Measurements from ENCODE around the gene TBCB.
"Not testable (repeated sequence)": the region's sequence is repeated elsewhere in the genome, so short reads cannot be mapped to it uniquely, and the experiment has no call there.

TBCB gene

GRCh38 chr19:36139473-36140303 is 24.4 kb downstream of the TBCB start, which contains the start of gene CAPNS1:
TSS of gene CAPNS1 (plus strand) at chr19:36140066. CDS start at chr19:36141012, 946 bp downstream.
- DNase-seq, result peak; percentile 90

- peak; percentile 48 for DNase-seq
Measured at GRCh38 chr19:36140304-36141038, 25.2 kb downstream of the TBCB start.

- DNase-seq, result peak; percentile 88
Measured at GRCh38 chr19:36141039-36141927, 26.0 kb downstream of the TBCB start.

DNA sequence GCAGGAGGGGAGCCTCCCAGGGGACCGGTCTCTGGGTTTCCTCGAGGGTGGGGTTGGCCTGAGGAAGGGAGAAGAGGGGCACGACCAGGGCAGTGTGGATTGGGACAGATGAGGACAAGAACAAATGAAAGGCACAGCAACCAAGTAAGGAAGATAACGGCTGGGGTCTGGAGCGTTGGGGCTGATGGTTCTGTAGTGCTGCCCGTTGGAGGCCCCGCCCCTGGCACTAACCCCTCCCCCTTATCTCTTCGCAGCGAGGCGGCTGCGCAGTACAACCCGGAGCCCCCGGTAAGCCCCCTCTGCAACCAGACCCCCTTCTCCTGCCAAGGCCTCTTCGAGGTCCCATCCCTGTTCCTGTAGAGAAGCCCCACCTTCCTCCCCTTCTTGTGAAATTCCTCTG is 26.8 kb downstream of the TBCB start:
- DNase-seq, result no peak

DNA sequence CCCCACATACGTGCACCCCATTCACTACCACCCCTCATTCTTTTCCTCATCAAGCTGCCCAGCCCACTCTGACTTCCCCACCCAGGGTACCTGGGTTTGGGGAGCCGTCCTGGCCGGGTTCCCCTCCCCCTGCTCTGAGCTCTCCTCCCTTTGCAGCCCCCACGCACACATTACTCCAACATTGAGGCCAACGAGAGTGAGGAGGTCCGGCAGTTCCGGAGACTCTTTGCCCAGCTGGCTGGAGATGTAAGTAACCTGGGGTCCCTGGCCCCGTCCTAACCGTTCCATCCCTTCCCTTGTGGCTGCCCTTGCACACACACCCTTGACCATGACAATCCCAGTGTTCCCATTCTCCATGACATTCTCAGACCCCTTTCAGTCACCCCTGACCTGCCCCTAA is 27.2 kb downstream of the TBCB start:
- DNase-seq, result no peak

- no peak for DNase-seq
Measured at GRCh38 chr19:36144624-36145023, 29.4 kb downstream of the TBCB start.

GRCh38 chr19:36149673-36150406 is 34.6 kb downstream of the TBCB start:
- no peak for DNase-seq

GRCh38 chr19:36150586-36150985 is 35.3 kb downstream of the TBCB start:
- DNase-seq, result no peak

- no peak for DNase-seq
Measured at GRCh38 chr19:36151144-36152018, 36.1 kb downstream of the TBCB start.

GRCh38 chr19:36152019-36152351 is 36.7 kb downstream of the TBCB start:
- no peak for DNase-seq

DNA sequence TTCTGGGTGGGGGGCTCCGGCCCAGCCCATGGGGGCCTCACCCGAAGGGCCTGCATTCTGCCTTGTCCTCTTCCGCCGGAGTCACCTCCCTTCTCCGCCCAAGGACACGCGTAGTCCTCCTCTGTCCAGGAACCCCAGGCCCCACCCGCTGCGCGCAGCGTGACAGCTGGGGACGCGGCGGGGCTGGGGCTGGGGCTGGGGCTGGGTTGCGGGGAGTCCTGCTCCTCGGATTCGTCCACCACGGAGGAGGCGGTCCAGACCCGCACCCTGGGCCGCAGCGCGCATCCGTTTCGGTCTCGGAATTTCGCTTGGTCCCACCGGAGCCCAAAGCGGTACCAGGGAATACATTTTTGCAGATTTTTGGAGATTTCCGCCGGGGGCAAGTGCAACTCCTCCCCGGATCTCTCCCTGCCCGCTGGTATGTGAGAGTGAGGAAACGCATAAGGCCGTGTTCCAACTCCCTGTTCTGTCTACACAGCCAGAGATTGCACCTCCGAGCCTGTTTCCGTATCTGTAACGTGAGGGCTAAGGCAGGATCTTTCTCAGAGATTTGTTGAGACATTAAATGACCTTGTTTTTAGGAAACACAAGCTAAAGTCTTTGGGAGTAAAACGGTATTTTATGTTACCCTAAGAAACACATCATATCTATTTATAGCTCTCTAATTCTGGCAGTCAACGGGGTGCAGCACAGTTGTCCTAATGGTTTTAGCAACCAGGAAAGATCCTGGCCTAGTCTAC is 37.3 kb downstream of the TBCB start, which contains the start of gene COX7A1:
TSS of gene COX7A1 (minus strand) at position 96 of the 740 bp plus-strand sequence. CDS start at position 56, 40 bp downstream.
- DNase-seq, result no peak

DNA sequence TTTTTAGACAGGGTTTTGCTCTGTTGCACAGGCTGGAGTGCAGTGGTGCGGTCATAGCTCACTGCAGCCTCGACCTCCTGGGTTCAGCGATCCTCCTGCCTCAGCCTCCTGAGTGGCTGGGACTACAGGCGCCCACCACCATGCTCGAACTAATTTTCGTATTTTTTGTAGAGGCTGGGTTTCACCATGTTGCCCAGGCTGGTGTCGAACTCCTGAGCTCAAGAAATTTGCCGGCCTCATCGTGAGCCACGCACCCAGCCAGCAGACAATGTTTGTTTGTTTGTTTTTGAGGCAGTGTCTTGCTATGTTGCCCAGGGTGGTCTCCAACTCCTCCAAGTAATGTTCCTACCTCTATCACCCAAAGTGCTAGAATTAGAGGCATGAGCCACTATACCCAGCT is 37.9 kb downstream of the TBCB start:
- no peak for DNase-seq

DNA sequence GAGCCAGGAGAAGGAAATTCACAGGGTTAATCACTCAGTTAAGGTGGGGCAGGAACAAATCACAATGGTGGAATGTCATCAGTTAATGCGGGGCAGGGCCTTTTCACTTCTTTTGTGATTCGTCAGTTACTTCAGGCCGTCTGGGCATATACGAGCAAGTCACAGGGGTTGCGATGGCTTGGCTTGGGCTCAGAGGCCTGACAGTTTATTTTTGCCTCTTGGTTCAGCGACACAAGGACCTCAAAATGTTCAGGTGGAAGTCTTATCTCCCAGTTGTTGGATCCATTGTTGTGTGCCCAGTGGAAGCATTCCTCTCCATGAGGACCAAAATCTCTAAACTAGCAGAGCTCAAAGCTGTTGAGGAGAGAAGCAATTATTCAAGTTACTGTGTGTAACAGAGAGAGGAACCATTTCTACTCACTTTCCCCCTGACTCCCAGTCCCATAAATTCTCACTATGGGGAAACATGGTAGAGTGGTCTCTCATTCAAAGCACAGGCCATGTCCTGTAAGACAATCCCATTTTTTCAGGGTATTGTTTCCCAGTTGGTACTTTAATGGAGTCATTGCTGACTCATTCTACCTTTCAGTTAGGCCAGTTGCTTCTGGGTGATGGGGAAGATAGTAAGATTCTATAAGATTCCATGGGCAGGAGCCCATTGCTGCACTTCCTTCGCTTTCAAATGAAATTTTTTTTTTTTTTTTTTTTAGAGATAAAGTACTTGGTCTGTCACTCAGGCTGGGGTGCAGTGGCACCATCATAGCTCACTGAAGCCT is 45.7 kb downstream of the TBCB start:
- DNase-seq, result no peak

DNA sequence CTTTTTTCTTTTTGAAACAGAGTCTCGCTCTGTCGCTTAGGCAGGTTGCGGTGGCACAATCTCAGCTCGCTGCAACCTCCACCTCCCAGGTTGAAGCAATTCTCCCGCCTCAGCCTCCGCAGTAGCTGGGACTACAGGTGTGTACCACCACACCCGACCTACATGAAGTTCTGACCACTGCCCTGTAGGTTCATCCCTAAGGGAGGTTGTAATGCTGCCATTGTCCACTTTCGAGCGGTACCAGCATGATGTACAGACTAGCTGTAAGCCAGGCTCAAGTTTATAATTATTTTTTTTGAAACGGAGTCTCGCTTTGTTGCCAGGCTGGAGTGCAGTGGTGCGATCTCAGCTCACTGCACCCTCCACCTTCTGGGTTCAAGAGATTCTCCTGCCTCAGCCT is 48.5 kb downstream of the TBCB start:
- DNase-seq, result no peak

GRCh38 chr19:36169084-36169760 is 54.0 kb downstream of the TBCB start:
- no peak for DNase-seq

GRCh38 chr19:36172852-36173251 is 57.6 kb downstream of the TBCB start:
- DNase-seq, result no peak

- DNase-seq, result not testable (repeated sequence)
Measured at GRCh38 chr19:36173846-36174245, 58.6 kb downstream of the TBCB start.
